K562 (cell line): ENCODE data around the gene ZNF442. TPM values are rescaled to one million over a fixed set of nuclear protein-coding genes. Genes with fewer than 3 reads are reported as not detected.

Source experiments
- ARID3A ChIP-seq: IDR thresholded peaks from 2 replicates; pipeline ENCODE4 v1.6.1; 2012; ENCODE audit warnings: low read depth, low read length, improper control_type of control experiment, borderline replicate concordance
- ASH1L ChIP-seq: fragments of 450-650 bp; IDR thresholded peaks from 2 replicates; pipeline ENCODE4 v1.6.1; 2018; ENCODE audit warnings: borderline replicate concordance, mild to moderate bottlenecking, low read depth; ENCODE audit not compliant: partially characterized antibody
- BCL6 ChIP-seq: fragments of 250-450 bp; sonication (Bioruptor Pico); IDR thresholded peaks from 2 replicates; pipeline ENCODE4 v1.4.0; 2020
- BCOR ChIP-seq: fragments of 450-650 bp; IDR thresholded peaks from 2 replicates; pipeline ENCODE4 v1.6.1; 2016
- FIP1L1 ChIP-seq: fragments of 200-400 bp; formaldehyde crosslinking; IDR thresholded peaks from 2 replicates; pipeline ENCODE4 v1.6.1; 2018; ENCODE audit warnings: mild to moderate bottlenecking, low read depth, low read length; ENCODE audit not compliant: poor library complexity, severe bottlenecking
- FOXM1 ChIP-seq, 2 experiments: fragments of 450-650 bp in 1 of 2; sonication (generic) in 1 of 2; formaldehyde crosslinking in 1 of 2; IDR thresholded peaks; 2 replicates each; pipeline versions ENCODE4 v1.6.1 to v1.9.0; 2017 to 2022; ENCODE audit warnings: low read depth in 2 of 2, mild to moderate bottlenecking in 2 of 2, missing genetic modification reagents in 1 of 2, moderate library complexity in 1 of 2
- MED1 ChIP-seq: sonication (generic); formaldehyde crosslinking; IDR thresholded peaks from 2 replicates; pipeline ENCODE4 v1.8.1; 2023; ENCODE audit warnings: missing genetic modification reagents, borderline replicate concordance
- MTA3 ChIP-seq: fragments of 450-650 bp; formaldehyde crosslinking; IDR thresholded peaks from 2 replicates; pipeline ENCODE4 v1.6.1; 2017; ENCODE audit warnings: mild to moderate bottlenecking, borderline replicate concordance
- NR4A1 ChIP-seq, 2 experiments: fragments of 250-450 bp in 1 of 2; fragments of 450-650 bp in 1 of 2; sonication (Bioruptor Pico) in 1 of 2; IDR thresholded peaks; 2 replicates each; pipeline versions ENCODE4 v1.4.0 to v1.6.1; 2016 to 2020; ENCODE audit warnings: mild to moderate bottlenecking in 2 of 2, missing compliant biosample characterization in 1 of 2, missing genetic modification characterization in 1 of 2, moderate library complexity in 1 of 2
- RAD21 ChIP-seq, 2 experiments: fragments of 250-450 bp in 1 of 2; fragments of 450-650 bp in 1 of 2; sonication (Bioruptor Pico) in 1 of 2; formaldehyde crosslinking in 1 of 2; IDR thresholded peaks in 1 of 2; conservative IDR thresholded peaks in 1 of 2; 2 replicates each; pipeline versions ENCODE4 v1.4.0 to v1.8.0; 2020 to 2022; ENCODE audit warnings: mild to moderate bottlenecking in 2 of 2, moderate library complexity in 1 of 2
- TAF1 ChIP-seq: IDR thresholded peaks from 2 replicates; pipeline ENCODE4 v1.6.1; 2011; ENCODE audit warnings: mild to moderate bottlenecking, low read length, moderate library complexity; ENCODE audit not compliant: insufficient read depth, control insufficient read depth, severe bottlenecking; ENCODE audit errors: extremely low read depth
- ZBTB26 ChIP-seq: fragments of 450-650 bp; formaldehyde crosslinking; IDR thresholded peaks from 2 replicates; pipeline ENCODE4 v1.4.0; 2022; ENCODE audit warnings: missing genetic modification characterization
- polyA plus RNA-seq, 8 experiments: library from polyadenylated mRNA; depleted of rRNA in 4 of 8; stranded (reverse) in 5 of 8; unstranded in 3 of 8; fragments of >200 nt; fragmentation: Nextera tagmentation in 2 of 8; fragmentation: Illumina TruSeq in 1 of 8; extraction: Ambion mirVana in 2 of 8; extraction: Trizol in 1 of 8; gene quantifications; 2 replicates each; pipeline versions ENCODE4 v1.2.1 to v1.2.3, GENCODE V29; 2011 to 2014; ENCODE audit warnings: inconsistent platforms in 1 of 8, missing spikeins in 1 of 8
- total RNA-seq, 7 experiments: library from RNA; depleted of rRNA in 6 of 7; stranded (reverse); fragments of >200 nt in 6 of 7; fragmentation: Illumina TruSeq in 2 of 7; extraction: Trizol in 2 of 7; gene quantifications; 2 replicates each; pipeline versions ENCODE4 v1.2.1 to v1.2.3, GENCODE V29; 2011 to 2021; ENCODE audit warnings: low replicate concordance in 1 of 7
- TF ChIP-seq, protein P1 (sequence below): sonication (generic); formaldehyde crosslinking; IDR thresholded peaks from 2 replicates; pipeline ENCODE4 v1.8.0; 2022; ENCODE audit warnings: mild to moderate bottlenecking, missing genetic modification reagents
- TF ChIP-seq, protein P2 (sequence below): IDR thresholded peaks from 2 replicates; pipeline ENCODE4 v1.6.1; 2011; ENCODE audit warnings: borderline replicate concordance, low read depth, mild to moderate bottlenecking, moderate library complexity, low read length; ENCODE audit not compliant: insufficient read depth, poor library complexity, severe bottlenecking

Gene ZNF442
- total and polyA plus RNA-seq, 9 of the 15 experiments (the other 6 are each of a cell fraction or from before 2014, with no cell fraction given): 1.7 to 7.0 (median 4.1) TPM

DNA sequence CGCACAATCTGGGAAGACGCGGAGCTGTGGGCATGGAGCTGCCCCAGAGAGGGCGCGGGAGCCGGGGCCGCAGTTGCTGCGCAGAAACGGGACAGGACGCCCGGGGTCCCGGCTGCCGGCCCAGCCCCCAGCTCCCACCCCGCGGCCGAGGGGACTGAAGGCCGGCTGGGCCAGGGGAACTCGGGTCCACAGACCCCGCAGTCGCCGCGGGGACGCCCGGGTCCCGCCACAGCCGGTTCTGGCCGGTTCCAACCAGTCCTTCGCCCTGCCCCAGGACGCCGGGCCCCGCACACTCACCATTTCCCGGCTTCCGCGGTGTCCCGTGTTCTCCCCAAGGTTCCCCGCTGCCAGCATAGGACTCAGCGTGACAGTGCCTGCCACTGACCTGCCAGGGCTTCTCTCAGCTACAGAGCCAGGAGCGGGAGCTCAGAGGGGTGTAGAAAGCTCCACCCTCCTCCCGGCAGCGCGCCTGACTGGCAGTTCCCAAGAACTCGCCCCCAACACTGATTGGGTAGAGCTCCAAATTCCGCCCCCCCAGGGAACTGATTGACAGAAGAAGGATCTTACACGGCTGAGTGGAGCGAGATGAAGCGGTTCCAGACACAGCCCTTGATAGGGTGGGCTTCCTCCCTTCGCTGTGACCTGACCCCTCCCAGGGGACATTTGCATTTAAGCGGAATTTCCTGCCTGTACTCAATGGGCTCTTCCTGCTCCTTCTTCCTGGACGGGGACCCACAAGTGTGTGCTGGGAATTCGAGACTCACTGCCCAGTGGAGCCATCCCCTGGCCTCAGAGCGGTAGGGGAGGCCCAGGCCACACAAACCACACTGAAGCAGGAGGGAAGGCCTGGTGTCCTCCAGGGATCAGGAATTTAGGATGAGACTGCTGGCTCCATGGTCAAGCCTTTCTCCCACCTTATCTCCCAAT is at the start of gene ZNF442 (continued):
- TF ChIP-seq ARID3A: no peak
- TF ChIP-seq BCOR: peak; percentile 65; the same call in 1 of the 2 replicates
- TF ChIP-seq FIP1L1: peak; percentile 50
- 0 out of 2 replicates have a peak, but pooled peaks have one; percentile 36 for TF ChIP-seq MTA3
- TF ChIP-seq RAD21 (CRISPR knock-in tag; conservative IDR thresholded peaks at IDR 0.05 in 1 of 2, IDR thresholded peaks at IDR 0.05 in 1 of 2): peak; percentile 52 to 66
- no peak for TF ChIP-seq FOXM1 (IDR thresholded peaks at IDR 0.05; ENCODE audit: low read depth)
- 0 out of 2 replicates have a peak, but pooled peaks have one; percentile 36 for TF ChIP-seq FOXM1 (CRISPR knock-in tag; IDR thresholded peaks at IDR 0.05; ENCODE audit: low read depth)
- no peak for TF ChIP-seq ASH1L
- TF ChIP-seq, protein P1, sequence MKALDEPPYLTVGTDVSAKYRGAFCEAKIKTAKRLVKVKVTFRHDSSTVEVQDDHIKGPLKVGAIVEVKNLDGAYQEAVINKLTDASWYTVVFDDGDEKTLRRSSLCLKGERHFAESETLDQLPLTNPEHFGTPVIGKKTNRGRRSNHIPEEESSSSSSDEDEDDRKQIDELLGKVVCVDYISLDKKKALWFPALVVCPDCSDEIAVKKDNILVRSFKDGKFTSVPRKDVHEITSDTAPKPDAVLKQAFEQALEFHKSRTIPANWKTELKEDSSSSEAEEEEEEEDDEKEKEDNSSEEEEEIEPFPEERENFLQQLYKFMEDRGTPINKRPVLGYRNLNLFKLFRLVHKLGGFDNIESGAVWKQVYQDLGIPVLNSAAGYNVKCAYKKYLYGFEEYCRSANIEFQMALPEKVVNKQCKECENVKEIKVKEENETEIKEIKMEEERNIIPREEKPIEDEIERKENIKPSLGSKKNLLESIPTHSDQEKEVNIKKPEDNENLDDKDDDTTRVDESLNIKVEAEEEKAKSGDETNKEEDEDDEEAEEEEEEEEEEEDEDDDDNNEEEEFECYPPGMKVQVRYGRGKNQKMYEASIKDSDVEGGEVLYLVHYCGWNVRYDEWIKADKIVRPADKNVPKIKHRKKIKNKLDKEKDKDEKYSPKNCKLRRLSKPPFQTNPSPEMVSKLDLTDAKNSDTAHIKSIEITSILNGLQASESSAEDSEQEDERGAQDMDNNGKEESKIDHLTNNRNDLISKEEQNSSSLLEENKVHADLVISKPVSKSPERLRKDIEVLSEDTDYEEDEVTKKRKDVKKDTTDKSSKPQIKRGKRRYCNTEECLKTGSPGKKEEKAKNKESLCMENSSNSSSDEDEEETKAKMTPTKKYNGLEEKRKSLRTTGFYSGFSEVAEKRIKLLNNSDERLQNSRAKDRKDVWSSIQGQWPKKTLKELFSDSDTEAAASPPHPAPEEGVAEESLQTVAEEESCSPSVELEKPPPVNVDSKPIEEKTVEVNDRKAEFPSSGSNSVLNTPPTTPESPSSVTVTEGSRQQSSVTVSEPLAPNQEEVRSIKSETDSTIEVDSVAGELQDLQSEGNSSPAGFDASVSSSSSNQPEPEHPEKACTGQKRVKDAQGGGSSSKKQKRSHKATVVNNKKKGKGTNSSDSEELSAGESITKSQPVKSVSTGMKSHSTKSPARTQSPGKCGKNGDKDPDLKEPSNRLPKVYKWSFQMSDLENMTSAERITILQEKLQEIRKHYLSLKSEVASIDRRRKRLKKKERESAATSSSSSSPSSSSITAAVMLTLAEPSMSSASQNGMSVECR (CRISPR knock-in tag): peak; percentile 50; the same call in 1 of the 2 replicates
- TF ChIP-seq, protein P2, sequence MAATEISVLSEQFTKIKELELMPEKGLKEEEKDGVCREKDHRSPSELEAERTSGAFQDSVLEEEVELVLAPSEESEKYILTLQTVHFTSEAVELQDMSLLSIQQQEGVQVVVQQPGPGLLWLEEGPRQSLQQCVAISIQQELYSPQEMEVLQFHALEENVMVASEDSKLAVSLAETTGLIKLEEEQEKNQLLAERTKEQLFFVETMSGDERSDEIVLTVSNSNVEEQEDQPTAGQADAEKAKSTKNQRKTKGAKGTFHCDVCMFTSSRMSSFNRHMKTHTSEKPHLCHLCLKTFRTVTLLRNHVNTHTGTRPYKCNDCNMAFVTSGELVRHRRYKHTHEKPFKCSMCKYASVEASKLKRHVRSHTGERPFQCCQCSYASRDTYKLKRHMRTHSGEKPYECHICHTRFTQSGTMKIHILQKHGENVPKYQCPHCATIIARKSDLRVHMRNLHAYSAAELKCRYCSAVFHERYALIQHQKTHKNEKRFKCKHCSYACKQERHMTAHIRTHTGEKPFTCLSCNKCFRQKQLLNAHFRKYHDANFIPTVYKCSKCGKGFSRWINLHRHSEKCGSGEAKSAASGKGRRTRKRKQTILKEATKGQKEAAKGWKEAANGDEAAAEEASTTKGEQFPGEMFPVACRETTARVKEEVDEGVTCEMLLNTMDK: peak; percentile 23
- peak; percentile 76 for TF ChIP-seq TAF1
- TF ChIP-seq NR4A1 (CRISPR knock-in tag; IDR thresholded peaks at IDR 0.05): no peak
- no peak for TF ChIP-seq NR4A1 (tag; IDR thresholded peaks at IDR 0.05)
- TF ChIP-seq MED1 (CRISPR knock-in tag): no peak
- no peak for TF ChIP-seq ZBTB26
- TF ChIP-seq BCL6 (CRISPR knock-in tag): no peak
